Right lobe of liver (tissue), 6 donors: ENCODE data around the gene FAM89B. TPM values are rescaled to one million over a fixed set of nuclear protein-coding genes. Genes with fewer than 3 reads are reported as not detected.

Experiments
- ATAC-seq, 4 donors: fragments of 200-7000 bp; cut with Tn5 transposase; one replicate each; pipeline ENCODE4 v1.9.1; 2020; ENCODE audit warnings: mild to moderate bottlenecking in 4 of 4, moderate library complexity in 4 of 4
- DNase-seq, 3 donors: peaks; one replicate each; pipeline ENCODE4 v3.0.0-alpha.2; 2020
- H3K27ac ChIP-seq, 3 donors: fragments of 200-600 bp; one replicate each; pipeline ENCODE4 v1.8.0; 2022
- H3K27me3 ChIP-seq, 2 donors: fragments of 200-600 bp; one replicate each; pipeline ENCODE4 v1.8.0; 2022
- H3K36me3 ChIP-seq, 4 donors: fragments of 200-600 bp; sonication (generic) in 1 of 4; one replicate each; pipeline versions ENCODE4 v1.5.1 to v1.8.0; 2017 to 2022; ENCODE audit warnings: control low read depth in 1 of 4
- H3K4me1 ChIP-seq, 4 donors: fragments of 200-600 bp; sonication (generic) in 1 of 4; one replicate each; pipeline versions ENCODE4 v1.5.1 to v1.8.0; 2017 to 2022; ENCODE audit warnings: control low read depth in 1 of 4
- H3K4me3 ChIP-seq, 3 donors: fragments of 200-600 bp; one replicate each; pipeline ENCODE4 v1.8.0; 2022
- H3K9me3 ChIP-seq, 4 donors: fragments of 200-600 bp; sonication (generic) in 1 of 4; one replicate each; pipeline versions ENCODE4 v1.5.1 to v1.8.0; 2017 to 2022; ENCODE audit warnings: control low read depth in 1 of 4
- POLR2A ChIP-seq: fragments of 450-650 bp; IDR thresholded peaks from one replicate; pipeline ENCODE4 v1.6.1; 2017; ENCODE audit warnings: antibody characterized with exemption, mild to moderate bottlenecking
- WGBS: methylation state at CpG from one replicate; pipeline ENCODE4 v1.1.6; 2018; ENCODE audit warnings: low coverage, low lambda C conversion rate; ENCODE audit not compliant: insufficient coverage; ENCODE audit errors: missing lambda C conversion rate; 5-methylcytosine and 5-hydroxymethylcytosine counted together
- intact Hi-C, 2 donors: fragments of 100-400 bp; cut with DNase I; formaldehyde crosslinking; loops; one replicate each; pipeline versions ENCODE4 v1.11.2 to v1.14.1; 2022
- total RNA-seq, 6 experiments: library from RNA; depleted of rRNA in 2 of 6; stranded (reverse); fragments of >200 nt in 2 of 6; fragmentation: NEBNext Ultra II Directional in 3 of 6; extraction: Animal tissue kit (Norgen Biotek cat#: 25700) in 3 of 6; gene quantifications; one replicate each; pipeline versions ENCODE4 v1.1.0 to v1.2.4, GENCODE V29; 2016 to 2023
- TF ChIP-seq, protein P1 (sequence below), 4 donors: fragments of 200-600 bp in 3 of 4; fragments of 450-650 bp in 1 of 4; IDR thresholded peaks; one replicate each; pipeline versions ENCODE4 v1.5.1 to v1.8.0; 2016 to 2022; ENCODE audit warnings: antibody characterized with exemption in 4 of 4, mild to moderate bottlenecking in 2 of 4
- donor health status: DM: no; HTN: yes; CAD: no.
- donor health status: DM: no; HTN: no; CAD: no.
- donor health status: DM: no; HTN: no; CAD: no.
- donor health status: DM: no; HTN: yes; CAD: no.
- donor health status: DM: no; HTN: yes; CAD: no.

Gene FAM89B
- total RNA-seq, 6 experiments from 2014 or later = 12.8 to 20.6 (median 14.6) TPM

DNA sequence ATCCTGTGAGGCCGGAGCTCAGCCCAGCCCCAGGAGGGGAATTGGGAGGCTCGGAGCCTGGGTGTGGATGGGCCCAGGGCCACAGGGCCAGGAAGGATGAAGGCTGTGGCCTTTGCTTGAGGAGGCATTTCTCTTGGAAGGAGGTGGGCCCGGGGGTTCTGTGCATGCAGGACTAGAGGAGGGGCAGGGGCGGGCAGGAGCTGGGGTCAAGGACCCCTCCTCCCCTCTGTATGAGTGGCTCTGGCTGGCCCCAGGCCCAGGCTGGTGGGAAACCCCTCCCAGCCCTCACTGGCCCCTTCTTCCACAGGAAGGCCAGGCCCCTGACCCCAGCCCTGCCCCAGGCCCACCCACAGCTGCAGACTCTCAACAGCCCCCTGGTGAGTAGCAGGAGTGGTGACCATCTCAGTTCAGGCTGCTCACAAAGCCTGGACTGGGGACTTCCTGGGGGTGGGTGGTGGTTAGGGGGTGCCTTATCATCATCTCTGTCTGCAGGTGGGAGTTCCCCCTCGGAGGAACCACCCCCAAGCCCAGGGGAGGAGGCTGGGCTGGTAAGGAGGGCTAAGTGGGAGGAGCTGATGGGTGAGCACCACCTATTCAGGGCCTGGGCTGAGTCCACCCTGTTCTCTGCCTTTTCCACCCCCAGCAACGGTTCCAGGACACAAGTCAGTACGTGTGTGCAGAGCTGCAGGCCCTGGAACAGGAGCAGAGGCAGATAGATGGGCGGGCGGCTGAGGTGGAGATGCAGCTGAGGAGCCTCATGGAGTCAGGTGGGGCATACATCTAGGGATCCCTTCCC is 17.3 kb downstream of the FAM89B start:
- Histone ChIP-seq H3K9me3 (no peaks in the 10 kb centered on the region), H3K27me3 (no peaks in the 10 kb centered on the region), H3K4me1 (no peaks in the 10 kb centered on the region), H3K27ac (no peak overlapping the region), H3K36me3 (no peaks in the 10 kb centered on the region), H3K4me3 (no peak overlapping the region)
- ATAC-seq (no peak), DNase-seq (peak in 1 of 3 donors; percentile 48)
- TF ChIP-seq, protein P1, sequence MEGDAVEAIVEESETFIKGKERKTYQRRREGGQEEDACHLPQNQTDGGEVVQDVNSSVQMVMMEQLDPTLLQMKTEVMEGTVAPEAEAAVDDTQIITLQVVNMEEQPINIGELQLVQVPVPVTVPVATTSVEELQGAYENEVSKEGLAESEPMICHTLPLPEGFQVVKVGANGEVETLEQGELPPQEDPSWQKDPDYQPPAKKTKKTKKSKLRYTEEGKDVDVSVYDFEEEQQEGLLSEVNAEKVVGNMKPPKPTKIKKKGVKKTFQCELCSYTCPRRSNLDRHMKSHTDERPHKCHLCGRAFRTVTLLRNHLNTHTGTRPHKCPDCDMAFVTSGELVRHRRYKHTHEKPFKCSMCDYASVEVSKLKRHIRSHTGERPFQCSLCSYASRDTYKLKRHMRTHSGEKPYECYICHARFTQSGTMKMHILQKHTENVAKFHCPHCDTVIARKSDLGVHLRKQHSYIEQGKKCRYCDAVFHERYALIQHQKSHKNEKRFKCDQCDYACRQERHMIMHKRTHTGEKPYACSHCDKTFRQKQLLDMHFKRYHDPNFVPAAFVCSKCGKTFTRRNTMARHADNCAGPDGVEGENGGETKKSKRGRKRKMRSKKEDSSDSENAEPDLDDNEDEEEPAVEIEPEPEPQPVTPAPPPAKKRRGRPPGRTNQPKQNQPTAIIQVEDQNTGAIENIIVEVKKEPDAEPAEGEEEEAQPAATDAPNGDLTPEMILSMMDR (IDR thresholded peaks at IDR 0.05) = no peak
- no peak for TF ChIP-seq POLR2A
- intact Hi-C loops = no loop called here
- WGBS = 49% methylated on average over 4 of the region's 9 CpGs

DNA sequence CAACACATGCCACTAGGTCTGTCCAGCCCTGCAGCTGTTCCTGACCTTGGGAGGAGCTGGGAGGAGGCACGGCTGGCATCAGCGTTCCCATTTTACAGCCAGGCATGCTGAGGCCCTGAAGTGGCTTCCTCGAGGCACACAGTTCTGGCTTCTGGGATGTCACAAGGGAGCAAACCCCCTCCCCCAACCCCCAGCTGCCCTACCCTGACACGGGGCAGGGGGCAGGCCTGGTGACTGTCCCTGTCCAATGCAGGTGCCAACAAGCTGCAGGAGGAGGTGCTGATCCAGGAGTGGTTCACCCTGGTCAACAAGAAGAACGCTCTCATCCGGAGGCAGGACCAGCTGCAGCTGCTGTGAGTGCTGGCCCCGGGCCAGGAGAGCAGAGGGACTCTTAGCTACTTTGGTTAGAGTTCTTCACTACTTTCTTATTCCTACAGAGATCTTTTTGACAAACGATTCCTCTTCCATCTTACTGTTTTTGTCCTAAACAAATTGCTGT is 18.0 kb downstream of the FAM89B start:
- no peak overlapping the region for H3K4me3 ChIP-seq
- TF ChIP-seq, protein P1 (IDR thresholded peaks at IDR 0.05) = no peak
- TF ChIP-seq POLR2A = no peak
- ATAC-seq = no peak
- WGBS = 66% methylated on average over 5 of the region's 8 CpGs
- intact Hi-C loops = no loop called here
- no peaks in the 10 kb centered on the region for H3K27me3 ChIP-seq
- H3K9me3 ChIP-seq = no peaks in the 10 kb centered on the region
- H3K4me1 ChIP-seq = no peaks in the 10 kb centered on the region
- DNase-seq = no peak
- no peaks in the 10 kb centered on the region for H3K36me3 ChIP-seq
- H3K27ac ChIP-seq = no peak overlapping the region

DNA sequence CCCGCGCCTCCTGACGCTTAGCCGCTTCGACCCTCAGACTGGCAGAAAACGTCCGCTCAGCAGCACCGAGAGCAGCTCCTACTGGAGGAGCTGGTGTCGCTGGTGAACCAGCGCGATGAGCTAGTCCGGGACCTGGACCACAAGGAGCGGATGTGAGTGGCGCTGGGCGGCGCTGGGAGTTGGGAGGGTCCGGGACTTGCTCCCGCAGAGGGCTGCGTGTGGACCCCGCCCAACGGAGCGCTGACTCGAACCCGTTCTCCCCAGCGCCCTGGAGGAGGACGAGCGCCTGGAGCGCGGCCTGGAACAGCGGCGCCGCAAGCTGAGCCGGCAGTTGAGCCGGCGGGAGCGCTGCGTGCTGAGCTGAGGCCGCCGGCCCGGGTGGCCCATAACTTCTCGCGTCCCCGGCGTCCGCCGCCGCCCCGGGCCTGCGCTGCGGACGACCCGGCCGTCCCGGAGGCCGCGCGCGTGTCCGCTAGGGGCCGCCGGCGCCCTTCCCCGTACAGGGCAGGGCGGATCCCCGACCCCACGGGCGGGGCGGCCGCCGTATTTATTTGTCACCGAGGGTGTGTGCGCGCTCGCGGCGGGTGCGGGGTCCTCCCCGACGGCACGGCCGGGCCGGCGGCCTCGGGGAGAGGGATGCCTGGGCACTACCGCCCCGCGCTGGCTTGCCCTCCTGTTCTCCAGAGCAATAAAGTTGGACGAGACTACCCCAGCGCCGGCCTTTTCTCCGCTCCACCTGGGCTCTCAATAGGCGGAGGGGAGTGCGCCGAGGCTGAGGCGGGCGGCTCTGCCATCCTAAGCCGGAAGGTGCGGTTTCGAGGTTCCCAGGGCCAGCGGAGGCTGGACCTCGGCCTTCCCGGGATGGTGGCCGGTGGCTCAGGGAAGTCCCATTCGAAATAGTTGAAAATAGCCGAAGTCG is 19.9 kb downstream of the FAM89B start:
- Histone ChIP-seq H3K4me3 (no peak overlapping the region), H3K36me3 (no peaks in the 10 kb centered on the region), H3K27me3 (no peaks in the 10 kb centered on the region), H3K9me3 (no peaks in the 10 kb centered on the region), H3K27ac (no peak overlapping the region), H3K4me1 (no peaks in the 10 kb centered on the region)
- TF ChIP-seq, protein P1 (IDR thresholded peaks at IDR 0.05) = peak; percentile 4 to 47 (median 26)
- TF ChIP-seq POLR2A = no peak
- intact Hi-C loops = no loop called here
- DNase-seq (peak in 2 of 3 donors; percentile 54 to 65), ATAC-seq (peak; percentile 26 to 57 (median 46))
- WGBS = 66% methylated on average over 4 of the region's 106 CpGs

DNA sequence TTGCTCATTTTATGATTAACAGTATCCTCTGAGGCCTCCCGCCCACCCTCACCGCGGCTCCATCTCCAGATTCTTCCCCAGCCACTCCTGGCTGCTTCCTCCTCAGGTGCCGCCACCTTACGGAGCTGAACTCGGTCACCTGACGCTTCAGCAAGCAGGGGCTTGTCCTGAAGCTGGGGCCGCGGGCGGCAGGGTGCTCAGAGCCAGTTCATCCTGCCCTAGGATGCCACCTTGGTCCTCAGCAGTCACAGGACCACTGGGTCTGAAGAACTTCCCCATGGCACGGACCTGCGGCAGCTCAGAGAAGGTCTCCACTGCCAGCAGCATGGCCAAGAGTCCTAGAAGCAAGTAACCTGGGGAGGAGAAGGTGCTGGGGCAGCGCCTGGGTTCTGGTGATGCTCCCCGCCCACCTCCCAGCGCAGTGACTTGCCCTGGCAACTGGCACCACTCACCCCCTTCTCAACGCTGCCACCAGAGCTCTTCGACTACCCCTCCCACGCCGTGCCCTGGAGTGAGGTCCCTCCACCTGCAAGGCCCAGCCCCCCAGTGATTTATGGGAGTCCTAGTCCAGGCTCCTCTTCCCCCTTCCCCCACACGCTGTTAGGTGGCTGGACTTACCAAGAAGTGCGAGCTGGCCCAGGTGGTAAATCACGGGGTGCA is 20.6 kb downstream of the FAM89B start:
- intact Hi-C loops = no loop called here
- H3K4me3 ChIP-seq = no peak overlapping the region
- H3K27me3 ChIP-seq = no peaks in the 10 kb centered on the region
- H3K4me1 ChIP-seq = no peaks in the 10 kb centered on the region
- WGBS = 87% methylated on average over 12 of the region's 22 CpGs
- peaks cover 0 to 6% (median 4%) of the 10 kb centered on the region in 4 donors for H3K36me3 ChIP-seq
- TF ChIP-seq, protein P1 (IDR thresholded peaks at IDR 0.05) = no peak
- TF ChIP-seq POLR2A = no peak
- no peak overlapping the region for H3K27ac ChIP-seq
- no peaks in the 10 kb centered on the region for H3K9me3 ChIP-seq
- DNase-seq (no peak), ATAC-seq (no peak)
